ENCODE data around the gene AZIN2. TPM values are rescaled to one million over a fixed set of nuclear protein-coding genes. Genes with fewer than 3 reads are reported as not detected.

The AZIN2 gene
- total and polyA plus RNA-seq, 2 of the 13 experiments (the other 11 are each of a cell fraction or from before 2014, with no cell fraction given) = 1.7 to 3.5 TPM

GRCh38 chr1:33140153-33141149 lies 59.5 kb downstream of the AZIN2 start (continued):
- TF ChIP-seq ZNF646 (CRISPR knock-in tag; IDR thresholded peaks at IDR 0.05) (no peak), SMAD3 (CRISPR knock-in tag; IDR thresholded peaks at IDR 0.05) (no peak), ZBTB4 (CRISPR knock-in tag; IDR thresholded peaks at IDR 0.05; ENCODE audit: borderline replicate concordance) (no peak), TOE1 (CRISPR knock-in tag; IDR thresholded peaks at IDR 0.05) (no peak), ZNF687 (CRISPR knock-in tag; IDR thresholded peaks at IDR 0.05) (peak; percentile 32; the same call in 1 of the 2 replicates), CCAR2 (optimal IDR thresholded peaks at IDR 0.05; ENCODE audit: low read depth, low read length) (no peak), EP300 (IDR thresholded peaks at IDR 0.05; ENCODE audit: low read depth in 2 of 2, low read length in 2 of 2) (no peak), EP300 (CRISPR knock-in tag; IDR thresholded peaks at IDR 0.05; ENCODE audit: borderline replicate concordance) (no peak), HOXA3 (CRISPR knock-in tag; IDR thresholded peaks at IDR 0.05) (no peak), MBNL3 (CRISPR knock-in tag; conservative IDR thresholded peaks at IDR 0.05) (no peak), ATF5 (CRISPR knock-in tag; IDR thresholded peaks at IDR 0.05; ENCODE audit: low read depth) (no peak), NR2F6 (IDR thresholded peaks at IDR 0.05) (peak; percentile 20; the same call in 1 of the 2 replicates), NR2F6 (CRISPR knock-in tag; IDR thresholded peaks at IDR 0.05) (peak; percentile 15; the same call in 1 of the 2 replicates)

Data from HepG2 (cell line).